ENCODE measurements around the gene CRB3. TPM values are rescaled to one million over a fixed set of nuclear protein-coding genes. Genes with fewer than 3 reads are reported as not detected.

The CRB3 gene
- total and polyA plus RNA-seq, 2 of the 4 experiments (the other 2 are of a cell fraction) = not detected

- TF ChIP-seq CTCF (conservative IDR thresholded peaks at IDR 0.05; ENCODE audit: low read depth, low read length) = peak; percentile 36
Measured at GRCh38 chr19:6417713-6418561, 46.1 kb upstream of the CRB3 start (continued).

GRCh38 chr19:6418562-6418932 lies 45.5 kb upstream of the CRB3 start:
- no peak overlapping the region for H4K5ac ChIP-seq (ENCODE audit: low read depth, low read length)
- H4K20me1 ChIP-seq (ENCODE audit: insufficient read depth, low read length) = peaks cover 63% of the 10 kb centered on the region
- H3K4me1 ChIP-seq (ENCODE audit: control insufficient read depth, insufficient read depth, low read length) = no peaks in the 10 kb centered on the region
- H3K27ac ChIP-seq (ENCODE audit: insufficient read depth, low read length) = no peak overlapping the region
- WGBS, 2 experiments (ENCODE audit: extremely low coverage in 2 of 2, insufficient read length in 1 of 2) = 95% methylated on average over 12 of the region's 19 CpGs; no CpG with 5 or more reads in 1 of the 2 experiments
- BruUV-seq (replicated peaks) = no TSS peak
- H4K91ac ChIP-seq (ENCODE audit: insufficient read depth, low read depth, low read length) = no peak overlapping the region
- dilution Hi-C loops (cut with HindIII; ENCODE audit: low sequenced_read_pairs, unreplicated experiment) = no loop called here
- H3K36me3 ChIP-seq (ENCODE audit: control insufficient read depth, insufficient read depth, low read length) = peaks cover 75% of the 10 kb centered on the region
- H3K56ac ChIP-seq (ENCODE audit: extremely low read depth, insufficient read depth, low read length) = no peak overlapping the region
- no peak overlapping the region for H3K23ac ChIP-seq (ENCODE audit: low read depth, low read length)
- ChIA-PET CTCF (interaction anchor here (0.6 kb wide), 1 partner anchor 338 kb away, joined by 3 read pairs; no protein-coding TSS in a partner anchor), POLR2A (ENCODE audit: unreplicated experiment) (no interaction called here)
- ATAC-seq (ENCODE audit: low read depth) = no peak
- H2AK9ac ChIP-seq (replicated peaks; ENCODE audit: low read depth, low read length, poor library complexity) = no peak overlapping the region
- H3K4me2 ChIP-seq (ENCODE audit: low read depth, low read length) = no peak overlapping the region
- no peak overlapping the region for H3K18ac ChIP-seq (ENCODE audit: low read depth, low read length)
- H3K4ac ChIP-seq (ENCODE audit: low read depth, low read length) = no peak overlapping the region
- H3K79me1 ChIP-seq (ENCODE audit: low read depth in 1 of 2, low read length in 2 of 2) = peaks cover 0 to 46% of the 10 kb centered on the region in 2 experiments; a peak in 2 of 4 replicates
- H2BK120ac ChIP-seq (ENCODE audit: low read depth, low read length) = no peak overlapping the region
- H2BK5ac ChIP-seq (ENCODE audit: low read depth, low read length, poor library complexity, severe bottlenecking) = no peak overlapping the region
- H4K8ac ChIP-seq (ENCODE audit: low read depth in 2 of 2, low read length in 2 of 2) = no peak overlapping the region
- no peaks in the 10 kb centered on the region for H3K9me3 ChIP-seq (ENCODE audit: control insufficient read depth, insufficient read depth, low read length)
- H2AK5ac ChIP-seq (ENCODE audit: low read depth, low read length) = no peak overlapping the region
- H3K9ac ChIP-seq (ENCODE audit: low read depth, low read length) = no peak overlapping the region
- peaks cover 3% of the 10 kb centered on the region; the same call in 1 of the 2 replicates for H3K9me1 ChIP-seq (ENCODE audit: insufficient read depth, low read length)
- no peak overlapping the region for H2BK20ac ChIP-seq (ENCODE audit: low read depth, low read length)
- H3K27me3 ChIP-seq (ENCODE audit: control insufficient read depth, insufficient read depth, low read length) = no peaks in the 10 kb centered on the region
- no peak overlapping the region for H3K4me3 ChIP-seq (ENCODE audit: insufficient read depth, low read depth, low read length)
- no peak overlapping the region for H3K14ac ChIP-seq (replicated peaks; ENCODE audit: low read depth, low read length)
- in situ Hi-C loops (cut with MboI; ENCODE audit: low sequenced_read_pairs) = no loop called here
- H2BK15ac ChIP-seq (ENCODE audit: low read depth, low read length) = no peak overlapping the region
- no peak for DNase-seq
- H2AFZ ChIP-seq (replicated peaks; ENCODE audit: low read length, poor library complexity) = no peak overlapping the region
- intact Hi-C loops (cut with micrococcal nuclease) = loop anchor here (10.0 kb wide), 1 partner anchor 374 kb away; no protein-coding TSS in a partner anchor
- TF ChIP-seq CHD1 (IDR thresholded peaks at IDR 0.05; ENCODE audit: low read depth, low read length) = no peak
- TF ChIP-seq MAZ (IDR thresholded peaks at IDR 0.05; ENCODE audit: borderline replicate concordance, low read depth, low read length) = no peak
- TF ChIP-seq NFE2L2 (IDR thresholded peaks at IDR 0.05; ENCODE audit: low read depth, low read length) = no peak
- no peak for TF ChIP-seq SMC3 (IDR thresholded peaks at IDR 0.05; ENCODE audit: low read depth, low read length)
- no peak for TF ChIP-seq MXI1 (IDR thresholded peaks at IDR 0.05; ENCODE audit: borderline replicate concordance, low read depth, low read length)
- TF ChIP-seq BHLHE40 (IDR thresholded peaks at IDR 0.05; ENCODE audit: low read depth, low read length) = no peak
- no peak for TF ChIP-seq FOS (IDR thresholded peaks at IDR 0.05; ENCODE audit: low read depth, low read length)
- TF ChIP-seq CTCF (conservative IDR thresholded peaks at IDR 0.05; ENCODE audit: low read depth, low read length) = no peak
- no peak for TF ChIP-seq RFX5 (IDR thresholded peaks at IDR 0.05; ENCODE audit: low read depth, low read length)
- TF ChIP-seq USF2 (IDR thresholded peaks at IDR 0.05; ENCODE audit: low read depth, low read length) = no peak
